Measurements from ENCODE around the gene THOC1. TPM values are rescaled to one million over a fixed set of nuclear protein-coding genes. Genes with fewer than 3 reads are reported as not detected.

The THOC1 gene, protein sequence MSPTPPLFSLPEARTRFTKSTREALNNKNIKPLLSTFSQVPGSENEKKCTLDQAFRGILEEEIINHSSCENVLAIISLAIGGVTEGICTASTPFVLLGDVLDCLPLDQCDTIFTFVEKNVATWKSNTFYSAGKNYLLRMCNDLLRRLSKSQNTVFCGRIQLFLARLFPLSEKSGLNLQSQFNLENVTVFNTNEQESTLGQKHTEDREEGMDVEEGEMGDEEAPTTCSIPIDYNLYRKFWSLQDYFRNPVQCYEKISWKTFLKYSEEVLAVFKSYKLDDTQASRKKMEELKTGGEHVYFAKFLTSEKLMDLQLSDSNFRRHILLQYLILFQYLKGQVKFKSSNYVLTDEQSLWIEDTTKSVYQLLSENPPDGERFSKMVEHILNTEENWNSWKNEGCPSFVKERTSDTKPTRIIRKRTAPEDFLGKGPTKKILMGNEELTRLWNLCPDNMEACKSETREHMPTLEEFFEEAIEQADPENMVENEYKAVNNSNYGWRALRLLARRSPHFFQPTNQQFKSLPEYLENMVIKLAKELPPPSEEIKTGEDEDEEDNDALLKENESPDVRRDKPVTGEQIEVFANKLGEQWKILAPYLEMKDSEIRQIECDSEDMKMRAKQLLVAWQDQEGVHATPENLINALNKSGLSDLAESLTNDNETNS
- total RNA-seq, result 10 to 100 TPM; 56.7 to 93.7 (median 74.5) TPM
- 10 to 100 TPM; 15.1 to 17.5 TPM for polyA plus RNA-seq
- 88.4 reads per million, percentile 82 among the genes with 10 or more reads in this experiment for total RNA-seq

DNA sequence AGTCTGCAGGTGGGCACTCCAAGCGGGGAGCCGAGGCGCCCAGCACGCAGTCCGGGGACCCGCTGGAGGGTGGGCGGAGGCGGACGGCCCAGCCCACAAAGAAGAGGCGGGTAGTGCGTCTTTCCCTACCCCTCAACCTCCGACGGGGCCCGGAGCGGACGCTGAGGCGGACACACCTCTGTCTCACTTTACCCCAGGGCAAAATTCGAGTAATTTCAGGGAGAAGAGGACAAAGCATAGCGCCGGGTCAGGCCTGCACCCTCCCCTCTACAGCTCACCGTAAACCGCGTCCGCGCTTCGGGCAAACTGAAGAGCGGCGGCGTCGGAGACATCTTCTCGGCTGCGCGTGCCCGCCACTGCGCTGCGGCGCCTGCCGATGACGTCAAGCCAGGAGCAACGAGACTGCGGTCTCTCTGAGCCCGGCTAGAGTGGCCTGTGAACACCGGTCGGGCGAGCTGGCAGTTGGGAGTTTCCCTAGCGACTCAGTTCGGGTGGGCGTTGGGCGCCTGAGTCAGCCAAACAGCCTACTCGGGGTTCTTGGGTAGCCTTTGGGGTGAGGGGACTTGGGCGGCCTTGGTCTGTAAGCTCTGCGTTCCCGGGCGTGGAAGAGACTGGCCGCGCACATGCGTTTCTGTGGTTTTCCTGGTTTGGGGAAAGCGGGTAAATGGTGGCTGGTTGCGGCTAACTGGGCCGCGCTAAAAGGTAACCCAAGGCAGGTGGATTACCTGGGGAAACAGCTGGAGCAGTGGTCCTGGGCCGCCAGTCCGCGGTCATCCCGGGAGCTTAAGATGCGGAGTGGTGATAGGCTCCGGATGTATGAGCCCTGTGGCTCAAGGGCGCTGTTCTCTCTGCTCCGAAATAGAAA lies at the start of gene THOC1:
Gene THOC1 (minus strand): TSS at position 360 of the 865 bp plus-strand sequence. CDS start 28 bp downstream, at position 332.
- POLR2A ChIA-PET, result interaction anchor here (0.7 to 3.5 kb wide), 8 partner anchors 17 to 444 kb away, joined by 3 to 31 read pairs (median 3); partner anchors contain the start of genes ENOSF1 and USP14
- peaks cover 19 to 51% (median 38%) of the 10 kb centered on the region in 7 donors for H3K4me1 Mint-ChIP-seq
- peak within 1 kb of the TSS; percentile 93 to 100 (median 98) for H3K4me3 Mint-ChIP-seq
- CTCF ChIA-PET, result interaction anchor here (0.6 to 1.2 kb wide), 2 partner anchors 36 to 563 kb away, joined by 3 to 4 read pairs; no protein-coding TSS in a partner anchor
- Histone ChIP-seq H3K4me3 (ENCODE audit: low read length) (peak within 1 kb of the TSS; percentile 99), H3K4me1 (ENCODE audit: control insufficient read depth in 2 of 2, insufficient read depth in 2 of 2, low read length in 2 of 2) (peaks cover 11 to 18% of the 10 kb centered on the region in 2 donors), H3K27me3 (ENCODE audit: control insufficient read depth in 2 of 2, insufficient read depth in 2 of 2, low read length in 2 of 2) (no peaks in the 10 kb centered on the region), H3K27ac (ENCODE audit: low read depth, low read length) (peak within 1 kb of the TSS; percentile 98), H3K9me3 (ENCODE audit: control insufficient read depth in 2 of 3, low read length in 3 of 3) (no peaks in the 10 kb centered on the region), H3K36me3 (ENCODE audit: control insufficient read depth in 2 of 3, insufficient read depth in 3 of 3, low read length in 3 of 3) (peaks cover 0 to 27% (median 11%) of the 10 kb centered on the region in 3 experiments)
- intact Hi-C loops (cut with micrococcal nuclease), result loop anchor here (1.0 to 5.0 kb wide), 9 partner anchors 110 to 564 kb away; partner anchors contain the start of genes CLUL1 (in 2 of the 2), ENOSF1 (in 2 of the 2), USP14 (in 2 of the 2) and YES1 (in 2 of the 2)
- peaks cover 7 to 21% (median 16%) of the 10 kb centered on the region in 5 donors for H3K36me3 Mint-ChIP-seq
- DNase-seq, result peak; percentile 88 to 95 (median 93)
- peak; percentile 96 for ATAC-seq
- no peaks in the 10 kb centered on the region for H3K27me3 Mint-ChIP-seq
- H3K27ac Mint-ChIP-seq, result peak within 1 kb of the TSS; percentile 99 to 100 (median 100)
- peaks cover 0 to 7% (median 0%) of the 10 kb centered on the region in 11 donors for H3K9me3 Mint-ChIP-seq

DNA sequence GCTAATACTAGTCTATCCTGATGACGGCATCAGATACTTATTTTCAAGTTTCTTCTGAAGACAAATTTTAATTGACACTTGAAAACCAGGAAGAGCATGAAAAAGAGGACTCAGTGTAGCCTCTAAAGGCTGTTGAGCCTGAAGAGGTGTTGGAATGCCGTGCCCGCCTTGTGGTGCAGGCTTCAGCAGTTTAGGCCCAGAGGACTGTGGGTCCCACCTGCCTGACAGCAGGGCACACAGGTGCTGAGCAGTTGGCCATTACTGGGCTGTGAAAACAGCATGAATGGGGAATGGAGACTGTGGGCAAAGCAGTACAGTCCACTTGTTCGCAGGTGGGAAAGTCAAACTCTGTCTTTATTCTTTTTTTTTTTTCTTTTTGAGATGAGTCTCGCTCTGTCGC lies 49.8 kb upstream of the THOC1 start:
- ATAC-seq (no peak), DNase-seq (no peak)
- CTCF ChIA-PET, result no interaction called here
- Mint-ChIP-seq H3K36me3 (no peaks in the 10 kb centered on the region), H3K4me1 (peaks cover 0 to 8% (median 4%) of the 10 kb centered on the region in 7 donors), H3K9me3 (no peaks in the 10 kb centered on the region), H3K27me3 (peaks cover 0 to 10% (median 3%) of the 10 kb centered on the region in 5 donors), H3K4me3 (no peak overlapping the region), H3K27ac (no peak overlapping the region)
- Histone ChIP-seq H3K27ac (ENCODE audit: low read depth, low read length) (no peak overlapping the region), H3K27me3 (ENCODE audit: control insufficient read depth in 2 of 2, insufficient read depth in 2 of 2, low read length in 2 of 2) (no peaks in the 10 kb centered on the region), H3K36me3 (ENCODE audit: control insufficient read depth in 2 of 3, insufficient read depth in 3 of 3, low read length in 3 of 3) (no peaks in the 10 kb centered on the region), H3K4me1 (ENCODE audit: control insufficient read depth in 2 of 2, insufficient read depth in 2 of 2, low read length in 2 of 2) (no peaks in the 10 kb centered on the region), H3K4me3 (ENCODE audit: low read length) (no peak overlapping the region), H3K9me3 (ENCODE audit: control insufficient read depth in 2 of 3, low read length in 3 of 3) (no peaks in the 10 kb centered on the region)
- intact Hi-C loops (cut with micrococcal nuclease), result no loop called here
- POLR2A ChIA-PET, result no interaction called here

DNA sequence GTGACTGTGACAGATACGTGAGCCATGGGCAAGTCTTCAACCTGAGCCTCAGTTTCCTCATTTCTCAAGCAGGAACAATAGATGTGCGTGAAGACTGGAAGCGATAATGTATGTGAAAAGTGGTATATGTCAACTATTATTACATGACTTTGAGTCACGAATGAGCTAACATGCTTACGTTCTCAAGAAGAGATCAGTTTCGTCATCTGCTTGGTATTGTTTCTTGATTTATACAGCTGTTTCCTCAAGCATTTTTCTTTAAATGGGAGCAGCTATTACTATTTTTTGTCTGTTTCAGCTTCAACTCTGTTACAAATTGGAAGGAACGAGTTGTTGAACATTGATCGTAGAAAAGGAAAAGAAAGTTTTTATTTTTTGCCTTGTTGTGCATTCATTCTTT lies 48.5 kb upstream of the THOC1 start:
- Mint-ChIP-seq H3K4me1 (no peaks in the 10 kb centered on the region), H3K4me3 (no peak overlapping the region), H3K27ac (no peak overlapping the region), H3K36me3 (no peaks in the 10 kb centered on the region), H3K27me3 (peaks cover 0 to 11% (median 0%) of the 10 kb centered on the region in 5 donors), H3K9me3 (no peaks in the 10 kb centered on the region)
- DNase-seq (no peak), ATAC-seq (no peak)
- Histone ChIP-seq H3K4me3 (ENCODE audit: low read length) (no peak overlapping the region), H3K27ac (ENCODE audit: low read depth, low read length) (no peak overlapping the region), H3K27me3 (ENCODE audit: control insufficient read depth in 2 of 2, insufficient read depth in 2 of 2, low read length in 2 of 2) (no peaks in the 10 kb centered on the region), H3K36me3 (ENCODE audit: control insufficient read depth in 2 of 3, insufficient read depth in 3 of 3, low read length in 3 of 3) (no peaks in the 10 kb centered on the region), H3K4me1 (ENCODE audit: control insufficient read depth in 2 of 2, insufficient read depth in 2 of 2, low read length in 2 of 2) (no peaks in the 10 kb centered on the region), H3K9me3 (ENCODE audit: control insufficient read depth in 2 of 3, low read length in 3 of 3) (no peaks in the 10 kb centered on the region)
- CTCF ChIA-PET, result no interaction called here
- intact Hi-C loops (cut with micrococcal nuclease), result no loop called here
- POLR2A ChIA-PET, result no interaction called here

DNA sequence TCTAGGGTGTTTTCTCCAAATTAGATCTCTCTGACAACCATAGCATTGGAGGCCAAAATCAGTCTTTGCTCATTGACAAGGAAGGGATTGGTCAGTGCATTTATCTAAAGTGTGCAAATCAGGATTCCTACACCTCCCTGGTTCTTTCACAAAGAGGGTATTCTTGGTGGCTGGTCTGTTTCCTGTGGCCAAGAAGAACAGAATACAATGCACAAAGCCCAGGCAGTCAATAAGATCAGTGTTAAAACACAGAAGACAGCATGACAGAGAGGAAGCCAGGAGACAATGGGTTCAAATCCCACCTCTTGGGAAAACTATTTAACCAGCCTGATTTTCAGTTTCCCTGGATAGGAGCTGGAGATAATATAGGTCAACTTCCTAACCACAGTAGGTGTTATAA lies 46.1 kb upstream of the THOC1 start:
- Mint-ChIP-seq H3K4me3 (no peak overlapping the region), H3K4me1 (no peaks in the 10 kb centered on the region), H3K36me3 (no peaks in the 10 kb centered on the region), H3K9me3 (no peaks in the 10 kb centered on the region), H3K27ac (no peak overlapping the region), H3K27me3 (peaks cover 0 to 10% (median 0%) of the 10 kb centered on the region in 5 donors)
- Histone ChIP-seq H3K27ac (ENCODE audit: low read depth, low read length) (no peak overlapping the region), H3K4me1 (ENCODE audit: control insufficient read depth in 2 of 2, insufficient read depth in 2 of 2, low read length in 2 of 2) (no peaks in the 10 kb centered on the region), H3K36me3 (ENCODE audit: control insufficient read depth in 2 of 3, insufficient read depth in 3 of 3, low read length in 3 of 3) (no peaks in the 10 kb centered on the region), H3K27me3 (ENCODE audit: control insufficient read depth in 2 of 2, insufficient read depth in 2 of 2, low read length in 2 of 2) (no peaks in the 10 kb centered on the region), H3K4me3 (ENCODE audit: low read length) (no peak overlapping the region), H3K9me3 (ENCODE audit: control insufficient read depth in 2 of 3, low read length in 3 of 3) (no peaks in the 10 kb centered on the region)
- DNase-seq (no peak), ATAC-seq (no peak)
- intact Hi-C loops (cut with micrococcal nuclease), result no loop called here
- ChIA-PET CTCF (no interaction called here), POLR2A (no interaction called here)

DNA sequence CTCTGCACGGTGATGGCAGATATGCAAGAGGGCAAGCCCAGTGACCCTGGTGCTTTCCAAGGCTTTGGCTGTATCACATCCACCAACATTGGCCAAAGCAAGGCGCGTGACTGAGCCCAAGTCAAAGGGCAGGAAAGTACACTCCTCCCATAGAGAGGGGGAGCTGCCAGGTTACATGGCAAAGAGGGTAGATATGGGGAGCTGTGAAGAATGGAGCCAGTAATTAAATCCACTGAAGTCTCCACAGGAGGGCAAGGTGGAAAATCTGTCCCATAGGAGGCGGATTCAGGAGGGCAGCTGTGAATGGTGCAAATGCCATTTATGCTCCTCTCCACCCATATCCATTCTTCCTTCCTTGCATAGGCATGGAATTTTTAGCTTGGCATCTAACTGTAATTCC lies 44.6 kb upstream of the THOC1 start:
- ATAC-seq (no peak), DNase-seq (no peak)
- Histone ChIP-seq H3K27me3 (ENCODE audit: control insufficient read depth in 2 of 2, insufficient read depth in 2 of 2, low read length in 2 of 2) (no peaks in the 10 kb centered on the region), H3K4me1 (ENCODE audit: control insufficient read depth in 2 of 2, insufficient read depth in 2 of 2, low read length in 2 of 2) (no peaks in the 10 kb centered on the region), H3K36me3 (ENCODE audit: control insufficient read depth in 2 of 3, insufficient read depth in 3 of 3, low read length in 3 of 3) (no peaks in the 10 kb centered on the region), H3K4me3 (ENCODE audit: low read length) (no peak overlapping the region), H3K27ac (ENCODE audit: low read depth, low read length) (no peak overlapping the region), H3K9me3 (ENCODE audit: control insufficient read depth in 2 of 3, low read length in 3 of 3) (no peaks in the 10 kb centered on the region)
- Mint-ChIP-seq H3K27ac (no peak overlapping the region), H3K4me3 (no peak overlapping the region), H3K36me3 (no peaks in the 10 kb centered on the region), H3K4me1 (no peaks in the 10 kb centered on the region), H3K9me3 (no peaks in the 10 kb centered on the region), H3K27me3 (peaks cover 0 to 14% (median 11%) of the 10 kb centered on the region in 5 donors)
- ChIA-PET POLR2A (no interaction called here), CTCF (no interaction called here)
- intact Hi-C loops (cut with micrococcal nuclease), result no loop called here

DNA sequence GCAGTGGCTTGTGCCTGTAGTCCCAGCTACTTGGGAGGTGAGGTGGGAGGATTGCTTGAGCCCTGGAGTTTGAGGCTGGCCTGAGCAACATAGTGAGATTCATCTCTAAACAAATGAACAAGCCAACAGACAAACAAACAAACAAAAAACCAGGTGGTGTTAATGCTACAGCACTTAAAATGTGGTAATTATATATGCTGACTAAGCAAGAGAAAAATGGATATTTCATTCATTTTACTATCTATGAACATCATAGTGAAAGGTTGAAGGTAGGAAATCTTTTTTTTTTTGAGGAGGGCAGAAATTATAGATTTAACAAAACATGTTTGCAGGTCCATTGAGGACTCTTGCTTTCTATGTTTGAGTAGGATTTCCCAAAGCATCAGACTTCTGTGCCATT lies 42.2 kb upstream of the THOC1 start:
- CTCF ChIA-PET, result no interaction called here
- Mint-ChIP-seq H3K4me3 (no peak overlapping the region), H3K36me3 (no peaks in the 10 kb centered on the region), H3K27ac (no peak overlapping the region), H3K9me3 (no peaks in the 10 kb centered on the region), H3K27me3 (peaks cover 0 to 24% (median 22%) of the 10 kb centered on the region in 5 donors), H3K4me1 (no peaks in the 10 kb centered on the region)
- Histone ChIP-seq H3K4me1 (ENCODE audit: control insufficient read depth in 2 of 2, insufficient read depth in 2 of 2, low read length in 2 of 2) (no peaks in the 10 kb centered on the region), H3K9me3 (ENCODE audit: control insufficient read depth in 2 of 3, low read length in 3 of 3) (no peaks in the 10 kb centered on the region), H3K4me3 (ENCODE audit: low read length) (no peak overlapping the region), H3K27me3 (ENCODE audit: control insufficient read depth in 2 of 2, insufficient read depth in 2 of 2, low read length in 2 of 2) (peaks cover 0 to 3% of the 10 kb centered on the region in 2 donors), H3K36me3 (ENCODE audit: control insufficient read depth in 2 of 3, insufficient read depth in 3 of 3, low read length in 3 of 3) (no peaks in the 10 kb centered on the region), H3K27ac (ENCODE audit: low read depth, low read length) (no peak overlapping the region)
- ATAC-seq (no peak), DNase-seq (no peak)
- POLR2A ChIA-PET, result no interaction called here
- intact Hi-C loops (cut with micrococcal nuclease), result no loop called here

All from naive thymus-derived CD4-positive, alpha-beta T cell (primary cell).